Frontal cortex (tissue), 4 donors: ENCODE measurements around the gene SLC12A2. TPM values are rescaled to one million over a fixed set of nuclear protein-coding genes. Genes with fewer than 3 reads are reported as not detected.

Experiments used
- DNase-seq, 2 donors: peaks; one replicate each; pipeline ENCODE4 v3.0.0; 2012; ENCODE audit warnings: low spot score in 2 of 2
- FAIRE-seq: peaks from 2 replicates; lab custom pipeline; 2012; peaks lifted over from hg19 to GRCh38; lab: Jason Lieb, UNC
- total RNA-seq: library from RNA; depleted of rRNA; stranded (reverse); fragments of >200 nt; gene quantifications from one replicate; pipeline ENCODE4 v1.2.3, GENCODE V29; 2014
- donor health status: control.
- donor health status: control.
- donor health status: control.

The SLC12A2 gene
- total RNA-seq, 1 donor from 2014 or later: 64.0 TPM

DNA sequence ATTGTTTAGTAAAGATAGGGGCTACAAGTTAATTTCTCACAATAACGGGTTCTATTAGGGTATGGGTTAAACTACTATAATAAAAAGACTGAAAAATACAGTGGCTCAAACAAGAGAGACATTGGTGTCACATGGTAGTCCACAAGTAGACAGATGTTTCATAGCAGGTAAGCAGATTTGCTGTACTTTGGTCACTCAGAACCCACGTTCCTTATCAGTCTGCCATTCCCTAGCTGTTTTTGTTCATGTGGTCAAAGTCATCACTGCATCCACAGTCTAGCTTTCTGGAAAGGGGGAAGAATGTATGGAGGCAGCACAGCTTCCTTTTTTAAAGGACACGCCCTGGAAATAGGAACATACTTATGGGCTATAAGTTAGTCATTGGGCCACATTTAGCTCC lies 73.0 kb downstream of the SLC12A2 start:
- DNase-seq: no peak
- FAIRE-seq: no peak

DNA sequence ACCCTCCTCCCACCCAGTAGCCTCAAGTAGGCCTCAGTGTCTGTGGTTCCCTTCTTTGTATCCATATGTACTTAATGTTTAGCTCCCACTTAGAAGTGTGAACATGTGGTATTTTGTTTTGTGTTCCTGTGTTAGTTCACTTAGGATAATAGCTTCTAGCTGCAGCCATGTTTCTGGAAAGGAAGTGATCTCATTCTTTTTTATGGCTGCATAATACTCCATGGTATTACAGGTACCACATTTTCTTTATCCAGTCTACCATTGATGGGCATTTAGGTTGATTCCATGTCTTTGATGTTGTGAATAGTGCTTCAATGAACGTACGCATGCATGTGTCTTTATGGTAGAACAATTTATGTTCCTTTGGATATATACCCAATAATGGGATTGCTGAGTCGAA lies 74.8 kb downstream of the SLC12A2 start:
- FAIRE-seq (no peak), DNase-seq (no peak)

DNA sequence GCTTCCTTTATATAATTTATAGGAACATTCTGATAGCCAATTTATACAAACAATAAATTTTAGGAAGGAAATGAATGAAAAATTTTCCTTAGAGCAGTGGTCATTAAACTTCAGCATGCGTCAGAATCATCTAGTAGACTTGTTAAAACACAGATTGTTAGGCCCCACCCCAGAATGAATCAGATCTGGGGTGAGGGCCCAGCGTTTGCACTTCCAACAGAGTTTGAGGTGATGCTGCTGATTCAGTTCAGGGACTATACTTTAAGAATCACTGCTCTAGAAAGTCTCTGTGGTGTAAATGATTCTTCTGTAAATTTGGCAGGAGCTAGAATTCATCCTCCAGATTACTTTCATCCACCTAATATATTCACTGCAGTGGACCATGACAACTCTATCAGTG lies 80.4 kb downstream of the SLC12A2 start:
- FAIRE-seq: no peak
- no peak for DNase-seq

DNA sequence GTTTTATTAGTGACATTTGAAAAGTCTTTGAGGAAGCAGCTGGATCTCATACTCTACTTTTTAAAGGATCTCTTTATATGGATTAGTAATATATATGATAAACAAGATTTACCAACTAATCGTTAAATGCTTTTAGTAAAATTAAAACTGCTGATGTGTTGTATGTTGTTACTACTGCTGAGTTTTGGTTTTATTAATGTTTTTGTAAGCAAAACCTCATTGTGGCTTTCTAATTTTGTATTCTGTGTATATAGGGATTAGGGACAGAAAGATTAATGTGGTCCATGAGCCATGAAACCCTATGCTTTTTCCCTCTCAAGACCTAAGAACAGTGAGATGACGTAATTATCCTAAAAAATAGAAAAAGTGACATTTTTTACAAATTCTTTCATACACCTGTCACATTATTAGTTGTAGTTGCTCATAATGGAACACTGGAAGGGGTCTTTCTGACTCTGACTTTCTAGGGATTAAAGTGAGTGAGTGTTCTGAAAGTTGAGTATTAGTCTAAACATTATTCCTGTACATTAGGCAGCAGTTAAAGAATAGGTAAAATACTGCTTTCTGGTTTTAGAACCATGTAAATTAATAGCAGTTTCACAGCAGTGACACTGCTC lies 85.9 kb downstream of the SLC12A2 start:
- FAIRE-seq: no peak
- DNase-seq: no peak

DNA sequence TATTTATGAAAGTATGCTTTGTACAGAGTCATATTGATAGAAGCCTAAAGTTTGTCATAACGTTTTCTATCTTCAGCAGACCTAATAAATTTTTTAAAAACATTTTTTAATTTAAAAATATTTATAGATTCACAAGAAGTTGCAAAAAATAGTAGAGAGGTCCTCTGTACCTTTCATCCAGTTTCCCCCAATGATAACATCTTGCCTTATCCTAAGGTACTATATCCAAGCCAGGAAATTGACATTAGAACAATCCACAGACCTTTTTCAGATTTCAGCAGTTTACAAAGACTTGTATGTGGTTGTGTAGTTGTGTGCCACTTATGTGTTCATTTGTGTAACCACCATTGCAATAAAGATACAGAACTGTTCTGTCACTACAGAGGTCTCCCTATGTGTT lies 88.5 kb downstream of the SLC12A2 start:
- no peak for DNase-seq
- no peak for FAIRE-seq

DNA sequence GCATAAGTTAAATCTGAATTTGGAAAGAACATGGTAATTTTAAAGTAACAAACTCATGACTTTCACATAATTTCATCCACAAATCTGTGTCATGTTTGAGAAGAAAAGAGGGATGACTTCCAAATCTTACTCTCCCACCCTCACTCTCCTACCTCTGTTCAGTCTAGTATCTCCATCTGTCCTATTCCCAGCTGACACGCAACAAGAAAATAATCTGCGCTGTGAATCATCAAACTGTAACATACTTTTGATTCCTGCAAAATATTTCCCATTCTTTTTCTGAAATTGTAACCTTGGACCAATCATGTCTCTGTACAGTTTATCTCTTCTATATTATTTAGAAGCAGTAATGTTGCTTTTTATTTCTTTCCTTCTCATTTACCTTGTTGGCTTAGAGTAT lies 91.4 kb downstream of the SLC12A2 start:
- FAIRE-seq (no peak), DNase-seq (no peak)

DNA sequence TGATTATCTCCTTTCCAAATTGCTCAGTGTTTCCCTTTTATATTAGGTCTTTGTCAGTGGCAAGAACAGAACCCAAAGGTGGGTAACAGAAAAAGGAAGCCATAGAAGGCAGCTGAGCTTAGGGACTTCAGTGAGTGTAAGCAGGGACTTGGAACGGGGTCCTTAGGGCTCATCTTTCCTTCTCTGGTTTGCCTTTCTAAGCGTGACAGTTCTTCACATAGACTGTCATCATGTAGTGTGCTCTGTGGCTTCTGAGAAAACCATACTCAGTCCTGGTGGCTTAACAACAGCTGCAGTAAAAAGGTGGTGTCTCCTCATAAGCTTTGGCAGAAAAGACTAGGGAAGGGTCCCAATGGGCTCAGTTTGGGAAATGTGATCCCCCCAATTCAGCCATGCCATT lies 108.8 kb downstream of the SLC12A2 start:
- DNase-seq (no peak), FAIRE-seq (no peak)

DNA sequence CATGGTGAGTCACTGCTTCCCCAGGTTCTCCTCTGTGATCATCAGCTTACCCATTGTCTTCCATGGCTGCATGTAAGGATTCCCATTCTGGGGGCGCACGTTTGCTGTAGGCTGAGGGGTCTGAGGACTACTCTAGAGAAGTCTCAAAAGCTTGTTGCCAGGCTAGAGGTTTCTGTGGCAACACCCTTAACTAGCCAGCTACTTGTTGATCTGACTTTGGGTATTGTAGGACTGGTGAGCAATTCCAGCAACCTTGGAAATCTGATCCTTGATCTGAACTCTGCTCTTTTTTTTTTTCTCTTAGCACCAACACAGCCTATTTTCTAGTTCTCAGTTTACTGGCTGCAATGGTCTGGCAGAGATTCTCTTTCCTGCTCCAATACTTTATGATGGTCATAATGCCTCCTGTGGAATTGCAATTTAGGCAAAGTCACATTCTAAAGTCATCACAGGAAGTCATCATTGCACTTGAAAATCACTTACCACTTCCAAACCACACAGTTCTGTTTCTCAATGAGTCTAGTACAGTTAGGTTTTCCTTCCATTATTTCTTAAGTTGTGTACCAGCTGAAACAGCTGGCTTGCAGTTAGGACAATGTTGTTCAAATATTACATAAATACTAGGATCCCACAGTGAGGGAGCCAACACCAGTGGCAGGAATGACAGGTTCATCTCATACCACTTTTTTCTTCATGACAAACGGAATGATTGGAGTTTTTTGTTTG lies 110.3 kb downstream of the SLC12A2 start:
- no peak for DNase-seq

DNA sequence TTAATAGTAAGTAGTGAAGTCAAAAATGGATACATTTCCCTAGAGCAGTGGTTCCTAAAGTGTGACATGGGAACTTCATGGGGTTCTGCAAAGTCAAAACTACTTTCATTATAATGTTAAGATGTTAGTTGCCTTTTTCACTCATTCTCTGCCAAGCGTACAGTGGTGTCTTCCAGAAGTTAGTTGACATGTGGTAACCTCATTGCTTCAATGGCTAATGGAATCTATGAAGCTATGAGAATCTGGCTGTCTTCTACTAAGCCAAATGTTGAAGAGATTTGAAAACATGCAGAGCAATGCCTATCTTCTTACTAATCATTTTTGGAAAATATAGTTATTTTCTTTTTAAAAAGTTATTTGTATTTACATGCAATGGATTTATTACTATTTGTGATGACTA lies 111.8 kb downstream of the SLC12A2 start:
- FAIRE-seq (no peak), DNase-seq (no peak)

More for the DNA sequence above, 110.3 kb downstream of the SLC12A2 start:
- no peak for FAIRE-seq

DNA sequence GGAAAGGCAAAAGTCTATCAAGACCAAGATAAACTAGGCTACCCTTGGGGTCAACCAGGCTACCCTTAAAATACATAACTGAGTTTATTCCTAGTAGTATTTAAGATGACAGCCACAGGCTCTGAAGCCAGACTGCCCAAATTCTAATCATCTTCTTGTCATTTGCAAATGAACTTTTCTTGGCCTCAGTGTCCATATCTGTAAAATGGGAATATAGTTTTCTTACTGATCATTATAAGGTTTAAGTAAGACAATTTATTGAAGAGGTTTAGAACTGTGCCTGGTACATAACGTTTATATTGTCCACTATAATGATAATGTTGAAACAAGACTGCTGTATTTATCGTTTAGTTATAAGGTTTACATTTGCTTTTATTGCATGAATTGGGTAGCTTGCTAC lies 112.5 kb downstream of the SLC12A2 start:
- FAIRE-seq (no peak), DNase-seq (no peak)

DNA sequence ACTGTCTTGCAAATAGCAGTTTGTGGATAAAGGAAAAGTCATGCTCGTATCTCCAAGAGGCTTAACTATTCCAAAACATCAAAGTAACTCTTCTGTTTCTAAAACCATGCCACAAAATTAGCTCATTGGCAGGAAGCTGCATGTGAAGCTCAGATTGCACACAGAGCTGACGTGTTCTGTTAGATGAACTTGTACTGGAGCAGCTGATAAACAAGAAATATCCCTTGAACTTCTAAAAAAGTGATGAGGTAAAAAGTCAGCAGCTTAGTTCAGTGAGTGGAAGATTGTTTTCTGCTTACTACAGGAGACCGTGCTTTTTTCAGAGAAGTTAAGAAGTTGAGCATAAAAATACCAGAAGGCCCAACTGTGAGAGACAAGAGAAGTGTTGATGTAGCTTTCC lies 113.2 kb downstream of the SLC12A2 start:
- DNase-seq: no peak
- no peak for FAIRE-seq

DNA sequence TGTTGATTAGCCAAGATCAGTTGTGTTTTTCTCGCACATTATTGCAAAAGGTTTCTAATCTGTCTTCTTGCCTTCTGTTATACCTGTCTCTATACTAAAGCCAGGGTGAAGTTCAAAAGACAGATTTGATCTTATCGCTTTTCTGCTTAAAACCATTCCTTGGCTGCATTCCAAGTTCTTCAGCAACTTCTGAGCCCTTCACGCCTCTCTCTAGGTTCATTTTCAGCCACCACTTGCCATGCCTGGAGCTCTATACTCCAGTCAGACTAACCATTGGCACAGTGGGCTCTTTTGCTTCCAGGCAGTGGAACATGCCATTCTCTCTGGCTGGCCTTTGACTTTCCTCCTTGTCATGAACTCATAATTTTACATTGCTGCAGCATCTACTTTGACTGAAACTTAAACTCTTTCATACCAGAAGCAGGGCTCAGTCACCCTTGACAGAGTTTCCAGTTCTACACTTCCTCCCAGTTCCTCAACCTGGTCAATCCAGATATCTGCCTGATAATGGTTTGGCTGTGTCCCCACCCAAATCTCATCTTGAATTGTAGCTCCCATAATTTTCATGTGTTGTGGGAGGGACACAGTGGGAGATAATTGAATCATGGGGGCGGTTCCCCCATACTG lies 114.4 kb downstream of the SLC12A2 start:
- FAIRE-seq (no peak), DNase-seq (no peak)

DNA sequence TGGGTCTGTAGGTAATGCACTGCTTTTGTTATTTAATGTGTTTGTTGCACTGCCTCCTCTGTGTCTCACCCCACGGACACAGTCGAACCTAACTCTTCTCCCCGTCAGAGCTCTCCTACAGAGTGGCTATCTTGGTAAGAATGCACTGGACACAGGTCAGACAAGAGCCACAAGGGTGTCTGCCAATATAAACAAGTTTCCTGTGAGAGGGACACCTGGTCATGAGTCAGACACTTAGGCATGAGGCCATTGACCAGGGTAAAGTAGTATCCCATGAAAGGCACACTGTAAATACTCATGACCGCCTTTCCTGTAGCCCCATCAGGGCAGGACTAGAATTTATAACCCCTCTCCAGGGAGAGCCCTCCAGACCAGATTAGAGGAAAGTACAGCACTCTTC lies 115.5 kb downstream of the SLC12A2 start:
- FAIRE-seq (no peak), DNase-seq (no peak)

DNA sequence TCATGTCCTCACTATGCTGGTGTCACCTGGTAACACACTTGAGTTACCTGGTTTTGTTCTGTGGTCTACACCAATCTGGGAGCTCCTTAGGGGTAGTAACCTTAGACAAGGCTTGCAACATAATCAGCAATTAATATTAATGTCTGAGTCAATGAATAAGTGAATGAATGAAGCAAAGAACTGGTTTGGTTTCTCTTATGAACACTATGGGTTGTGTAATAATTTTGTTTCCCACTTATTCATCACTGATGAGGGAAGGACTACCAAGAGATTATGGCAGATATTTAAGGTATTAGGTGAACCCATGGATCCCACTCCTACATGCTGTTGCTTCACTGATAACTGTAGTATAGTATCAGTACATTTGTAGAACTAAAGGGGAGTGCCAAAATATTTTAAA lies 116.0 kb downstream of the SLC12A2 start:
- DNase-seq: no peak
- FAIRE-seq: no peak

DNA sequence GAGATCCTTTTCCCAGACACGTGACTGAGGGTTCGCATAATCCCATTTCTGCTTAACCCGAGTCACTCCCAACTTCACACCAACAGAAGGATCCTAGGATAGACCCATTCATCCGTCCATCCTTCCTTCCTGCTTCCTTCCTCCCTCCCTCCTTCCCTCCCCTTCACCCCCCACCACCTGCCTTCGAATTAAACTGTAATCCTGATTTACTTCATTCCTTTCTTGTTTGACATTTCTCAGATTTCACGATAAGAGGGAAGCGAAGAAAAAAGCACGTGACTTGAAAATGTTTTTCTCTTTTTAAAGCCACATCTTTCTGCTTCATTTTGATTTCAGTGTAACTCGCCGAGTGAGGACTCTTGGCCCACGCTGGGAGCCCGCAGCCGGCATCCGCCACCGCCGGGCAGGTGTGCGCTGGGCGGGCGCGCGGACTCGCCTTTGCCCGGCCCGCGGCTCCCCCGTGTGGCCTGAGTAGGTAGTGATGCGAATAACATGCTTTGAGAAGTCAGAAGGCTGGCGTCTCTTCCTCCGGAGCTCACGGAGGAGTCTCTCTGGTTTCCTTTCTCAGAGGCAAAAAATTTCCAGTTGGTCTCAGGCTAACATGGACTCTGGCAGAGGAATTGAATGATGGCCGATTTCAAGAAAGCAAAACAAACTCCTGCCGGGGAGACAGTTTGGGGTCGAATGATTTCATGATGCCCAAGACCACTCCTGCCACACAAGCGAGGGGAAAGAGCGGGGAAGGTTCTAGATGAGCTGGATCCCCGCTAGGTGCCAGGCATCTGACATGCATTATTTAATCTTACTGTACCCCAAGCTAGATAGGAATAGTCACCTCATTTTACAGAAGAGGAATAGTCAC lies 117.7 kb downstream of the SLC12A2 start:
- FAIRE-seq: no peak
- DNase-seq: peak; percentile 73 to 76

DNA sequence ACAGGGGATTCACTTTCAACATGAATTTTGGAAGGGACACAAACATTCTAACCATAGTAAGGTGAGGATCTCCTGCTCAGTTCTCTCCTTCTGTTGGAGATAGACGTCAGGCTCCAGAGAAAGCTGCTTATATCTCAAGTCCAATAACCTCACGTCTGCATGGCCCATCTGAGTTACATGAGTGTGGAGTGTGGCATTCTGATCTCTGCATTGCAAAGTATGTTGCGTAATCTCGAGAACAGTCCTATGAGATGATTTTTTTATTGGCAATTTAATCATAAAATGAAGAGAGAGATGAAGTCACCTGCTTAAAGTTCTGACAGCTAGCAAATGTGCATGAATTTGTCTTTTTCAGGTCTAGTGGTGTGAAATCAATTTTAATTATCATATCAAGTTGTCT lies 118.8 kb downstream of the SLC12A2 start:
- no peak for FAIRE-seq
- no peak for DNase-seq

DNA sequence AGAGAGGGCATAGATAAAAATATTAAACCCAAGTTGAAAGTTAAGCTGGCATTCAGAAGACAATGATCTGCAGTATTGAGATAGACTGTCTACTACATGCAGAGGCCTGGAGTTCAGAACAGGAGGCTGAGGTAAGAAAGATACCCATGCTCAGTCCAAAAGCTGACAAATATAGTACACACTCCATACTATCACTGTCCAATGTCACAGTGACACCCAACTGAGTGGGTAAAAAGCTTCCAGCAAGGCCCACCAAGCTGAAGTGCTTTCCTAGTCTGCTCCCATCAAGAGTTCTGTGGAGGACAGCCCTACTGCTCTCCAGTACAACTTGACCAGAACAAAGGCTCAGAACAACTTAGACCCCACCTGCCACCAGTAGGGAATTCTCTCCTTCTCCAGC lies 124.9 kb downstream of the SLC12A2 start:
- DNase-seq (no peak), FAIRE-seq (no peak)

DNA sequence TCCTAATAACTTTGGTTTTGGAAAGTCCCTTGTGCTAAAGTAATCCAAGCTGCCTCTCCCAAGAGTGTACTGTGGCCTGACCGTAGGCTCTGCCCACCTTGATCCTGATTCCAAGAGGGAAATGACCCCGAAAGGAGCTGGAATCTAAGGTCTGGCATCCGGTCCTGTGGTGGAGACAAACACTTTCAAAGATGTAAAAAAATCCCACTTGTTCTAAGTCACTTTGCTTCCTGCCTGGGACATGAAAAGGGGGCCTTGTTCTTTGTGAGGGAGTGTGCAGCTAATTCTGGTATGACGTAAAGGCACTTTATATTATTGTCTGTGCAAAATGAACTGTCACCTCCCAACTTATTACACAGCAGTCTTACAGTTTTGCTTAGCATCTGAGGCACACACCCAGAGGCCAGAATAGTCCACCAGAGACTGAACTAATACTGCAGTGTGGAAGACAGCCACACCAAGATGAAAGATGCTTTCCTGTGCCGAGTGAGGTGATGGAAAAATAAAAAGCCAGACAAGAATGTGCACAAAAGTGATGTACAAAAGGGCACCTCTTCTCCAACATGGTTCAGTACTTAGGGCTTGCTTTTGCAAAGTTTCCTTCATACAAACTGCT lies 128.7 kb downstream of the SLC12A2 start:
- FAIRE-seq: no peak
- DNase-seq: no peak

DNA sequence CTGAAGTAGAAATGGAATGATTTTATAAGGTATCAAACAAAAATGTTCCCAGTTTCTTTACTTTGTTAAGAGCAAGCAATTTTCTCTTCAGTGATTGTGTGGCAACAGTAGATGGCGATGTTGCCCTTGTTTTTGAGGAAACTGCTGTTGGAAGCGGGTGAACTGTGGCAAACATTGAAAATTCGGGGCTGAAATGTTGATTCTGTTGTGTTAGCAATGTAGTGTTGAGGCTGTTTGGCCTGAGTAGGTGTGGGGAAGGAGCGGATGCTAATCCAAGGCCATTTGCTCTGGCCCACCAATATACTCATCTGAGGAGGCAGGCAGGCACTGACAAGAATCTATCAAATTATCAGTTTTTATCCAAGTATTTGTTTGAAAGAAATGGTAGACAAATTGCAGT lies 129.8 kb downstream of the SLC12A2 start:
- FAIRE-seq: no peak

DNA sequence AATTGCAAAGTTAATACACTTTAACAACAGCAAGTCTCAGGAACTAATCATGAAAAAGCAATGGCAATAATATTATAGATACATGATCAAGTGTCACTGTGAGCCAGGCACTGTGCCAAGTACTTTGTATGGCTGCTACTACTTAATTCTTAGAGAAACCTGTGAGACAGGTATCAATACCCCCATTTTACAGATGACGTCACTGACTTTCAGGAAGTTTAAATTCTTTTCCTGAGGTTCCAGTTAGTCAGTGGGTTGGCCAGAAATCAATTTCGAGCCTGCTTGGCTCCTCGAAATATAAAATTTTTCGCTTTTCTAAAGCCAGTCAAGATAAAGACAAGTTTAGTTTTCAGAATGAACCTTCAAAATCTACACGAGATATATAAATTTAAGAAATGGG lies 130.3 kb downstream of the SLC12A2 start:
- no peak for DNase-seq
- no peak for FAIRE-seq

More for the DNA sequence above, 129.8 kb downstream of the SLC12A2 start:
- no peak for DNase-seq
